GM19099 (cell line): ENCODE results near the gene PDSS1.

Experiments
- POLR2A ChIP-seq: IDR thresholded peaks from 3 replicates; pipeline ENCODE4 v1.6.1; 2011; ENCODE audit warnings: low read depth; ENCODE audit not compliant: insufficient read length; ENCODE audit errors: extremely low read depth

Gene PDSS1

DNA sequence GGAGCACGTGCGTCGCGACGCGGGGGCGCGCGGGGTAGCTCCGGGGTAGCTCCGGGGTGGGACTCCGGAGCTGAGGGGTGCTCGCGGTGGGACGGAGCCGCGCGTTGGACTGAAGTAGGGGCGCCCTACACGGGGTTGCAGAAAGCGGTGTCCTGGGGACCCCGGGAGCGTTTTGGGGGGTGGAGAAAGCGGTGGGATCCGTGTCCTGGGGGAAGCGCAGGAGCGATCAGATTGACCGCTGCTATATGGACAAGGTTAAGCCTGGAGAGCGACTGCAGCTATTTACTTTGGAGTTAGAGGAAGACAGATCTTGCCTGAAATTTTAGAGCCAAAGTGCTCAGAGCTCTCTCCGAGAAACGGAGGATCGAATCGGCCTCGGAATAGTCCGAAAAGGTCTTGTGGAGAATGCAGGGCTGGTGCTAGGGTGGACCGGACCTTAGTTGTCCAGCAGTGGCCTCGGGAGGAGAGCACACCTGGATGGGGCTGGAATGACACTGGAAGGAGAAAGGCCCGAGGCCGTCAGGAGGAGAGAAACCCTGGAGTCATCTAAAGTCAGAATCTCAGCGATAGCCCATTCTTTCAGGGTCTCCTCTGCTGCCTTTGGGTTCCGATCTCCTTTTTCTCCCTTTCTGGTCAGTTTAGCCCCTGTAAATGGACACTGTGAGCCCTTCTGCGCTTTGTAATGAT, 564 bp downstream of the PDSS1 start:
- no peak for TF ChIP-seq POLR2A

DNA sequence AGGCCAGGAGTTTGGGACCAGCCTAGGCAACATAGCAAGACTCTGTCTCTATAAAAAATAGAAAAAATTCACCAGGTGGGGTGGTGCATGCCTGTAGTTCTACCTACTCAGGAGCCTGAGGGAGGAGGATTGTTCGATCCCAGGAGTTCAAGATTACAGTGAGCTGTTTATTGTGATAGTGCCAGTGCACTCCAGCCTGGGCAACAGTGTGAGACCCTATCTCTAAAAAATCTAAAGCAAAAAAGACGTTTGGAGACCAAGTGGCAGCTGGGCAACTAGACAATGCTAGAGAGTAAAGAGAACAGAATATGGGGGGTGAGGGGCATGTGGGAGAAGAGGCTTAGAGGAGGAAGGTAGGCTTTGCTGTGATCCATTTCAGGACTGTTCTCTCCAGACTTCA, 1.4 kb downstream of the PDSS1 start:
- TF ChIP-seq POLR2A, result no peak

DNA sequence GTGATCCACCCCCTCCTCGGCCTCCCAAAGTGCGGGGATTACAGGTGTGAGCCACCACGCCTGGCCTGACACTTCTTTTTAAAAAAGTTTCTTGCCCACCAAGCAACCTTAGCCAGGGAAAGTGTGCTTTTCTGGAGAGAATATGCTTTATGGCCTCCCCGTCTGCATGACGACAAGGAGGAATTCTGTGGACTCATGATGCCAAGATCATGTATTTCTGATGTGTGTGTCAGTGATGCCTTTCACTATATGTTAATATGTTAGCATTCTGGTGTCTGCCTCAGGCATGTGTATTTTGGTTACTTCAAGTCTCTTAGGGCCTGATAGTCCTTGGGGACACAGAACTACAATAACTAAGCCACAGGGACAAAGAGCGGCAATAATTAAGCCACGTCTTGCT, 2.1 kb downstream of the PDSS1 start:
- TF ChIP-seq POLR2A, result no peak

DNA sequence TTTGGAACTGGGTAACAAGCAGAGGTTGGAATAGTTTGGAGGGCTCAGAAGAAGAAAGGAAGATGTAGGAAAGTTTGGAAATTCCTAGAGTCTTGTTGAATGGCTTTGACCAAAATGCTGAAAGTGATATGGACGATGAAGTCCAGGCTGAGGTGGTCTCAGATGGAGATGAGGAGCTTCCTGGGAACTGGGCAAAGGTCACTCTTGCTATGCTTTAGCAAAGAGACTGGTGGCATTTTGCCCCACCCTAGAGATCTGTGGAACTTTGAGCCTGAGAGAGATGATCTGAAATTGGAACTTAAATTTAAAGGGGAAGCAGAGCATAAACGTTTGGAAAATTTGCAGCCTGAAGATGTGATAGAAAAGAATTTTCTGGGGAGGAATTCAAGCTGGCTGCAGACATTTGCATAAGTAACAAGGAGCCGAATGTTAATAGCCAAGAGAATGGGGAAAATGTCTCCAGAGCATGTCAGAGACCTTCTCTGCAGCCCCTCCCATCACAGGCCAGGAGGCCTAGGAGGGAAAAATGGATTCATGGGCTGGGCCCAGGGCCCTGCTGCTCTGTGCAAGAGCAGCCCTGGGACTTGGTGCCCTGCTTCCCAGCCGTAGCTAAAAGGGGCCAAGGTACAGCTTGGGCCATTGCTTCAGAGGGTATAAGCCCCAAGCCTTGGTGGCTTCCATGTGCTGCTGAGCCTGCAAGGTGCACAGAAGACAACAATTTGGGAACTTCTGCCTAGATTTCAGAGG, 3.6 kb downstream of the PDSS1 start:
- TF ChIP-seq POLR2A, result no peak

DNA sequence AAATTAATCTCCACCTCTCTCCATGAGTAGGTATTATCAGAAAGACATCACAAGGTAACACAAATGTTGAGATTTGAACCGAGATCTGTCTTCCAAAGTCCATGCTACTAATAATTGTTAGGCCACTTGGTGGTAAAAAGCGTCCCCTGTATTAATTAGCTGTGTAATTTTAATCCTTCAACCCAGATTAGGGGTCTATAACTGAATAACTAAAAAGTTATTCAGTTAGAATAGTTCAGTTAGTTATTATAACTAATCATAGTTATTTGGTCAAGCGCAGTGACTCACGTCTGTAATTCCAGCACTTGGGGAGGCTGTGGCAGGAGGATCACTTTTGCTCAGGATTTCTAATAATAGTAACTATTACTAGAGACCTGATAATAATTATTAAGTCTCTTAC, 5.6 kb downstream of the PDSS1 start:
- no peak for TF ChIP-seq POLR2A

DNA sequence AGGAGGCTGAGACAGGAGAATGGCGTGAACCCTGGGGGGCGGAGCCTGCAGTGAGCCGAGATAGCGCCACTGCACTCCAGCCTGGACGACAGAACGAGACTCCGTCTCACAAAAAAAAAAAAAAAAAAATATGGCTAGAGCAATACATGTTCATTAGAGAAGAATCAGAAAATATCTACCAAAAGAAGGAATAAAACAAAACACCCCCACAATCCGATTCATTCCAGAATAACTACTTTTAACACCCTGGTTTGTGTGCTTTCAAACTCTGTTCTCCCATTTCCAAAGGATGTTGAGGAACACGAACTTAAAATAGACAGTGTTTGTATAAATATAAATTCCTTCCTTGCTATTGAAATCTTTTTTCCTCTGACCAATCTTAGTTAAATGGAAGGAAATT, 6.5 kb downstream of the PDSS1 start:
- TF ChIP-seq POLR2A, result no peak

DNA sequence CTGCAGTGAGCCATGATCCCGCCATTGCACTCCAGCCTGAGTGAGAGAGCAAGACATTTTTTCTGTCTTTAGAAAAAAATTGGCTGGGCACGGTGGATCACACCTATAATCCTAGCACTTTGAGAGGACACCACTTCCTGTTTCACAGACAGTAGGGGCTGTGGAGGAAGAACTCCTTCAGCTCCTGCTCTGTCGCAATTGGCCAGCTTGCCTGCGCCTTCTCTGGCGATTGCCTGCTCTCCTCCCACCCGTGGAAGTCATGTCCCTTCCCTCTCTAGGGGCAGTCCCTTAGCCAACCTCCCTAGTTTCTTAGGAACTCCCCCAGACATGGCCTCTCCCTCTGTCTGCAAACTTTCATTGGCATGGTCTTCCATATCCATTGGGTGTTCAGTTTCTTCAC, 8.7 kb downstream of the PDSS1 start:
- no peak for TF ChIP-seq POLR2A

DNA sequence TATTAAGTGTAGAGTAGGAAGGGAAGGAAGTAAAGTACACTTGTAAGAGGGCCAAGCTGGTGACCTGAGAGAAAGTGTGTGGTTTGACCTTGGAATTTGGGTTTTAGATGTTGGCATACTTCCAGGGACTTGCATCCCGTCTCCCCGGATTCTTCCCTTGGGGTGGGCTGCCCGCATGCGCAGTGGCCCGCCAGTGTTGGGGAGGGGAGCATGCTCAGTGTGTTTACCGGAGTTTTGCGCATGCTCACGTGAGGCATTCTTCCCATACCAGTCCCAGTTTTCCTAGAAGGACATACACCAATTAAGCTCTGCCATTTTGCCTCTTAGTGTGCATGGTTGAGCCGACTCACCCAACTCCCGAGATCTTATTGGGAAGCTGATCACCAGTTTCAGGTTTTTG, 9.4 kb downstream of the PDSS1 start:
- TF ChIP-seq POLR2A, result no peak

DNA sequence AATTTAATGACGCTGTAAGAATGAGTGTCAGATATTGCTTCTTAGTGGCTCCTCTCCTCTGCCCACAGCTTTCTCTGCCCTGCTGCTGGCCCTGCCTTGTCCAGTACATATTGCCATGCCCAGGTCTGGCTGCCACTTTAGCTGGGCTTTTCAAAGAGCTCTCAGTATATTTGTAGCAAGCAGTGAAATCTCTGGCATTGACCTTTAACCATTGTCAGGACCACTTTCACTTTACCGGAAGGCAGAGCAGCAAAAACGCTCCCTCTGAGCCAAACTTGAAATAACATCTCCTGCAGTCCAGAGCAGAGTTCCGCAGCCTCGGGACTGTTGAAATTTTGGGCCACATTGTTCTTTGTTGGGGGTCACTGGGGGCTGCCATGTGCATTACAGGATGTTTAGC, 13.8 kb downstream of the PDSS1 start:
- TF ChIP-seq POLR2A, result no peak

DNA sequence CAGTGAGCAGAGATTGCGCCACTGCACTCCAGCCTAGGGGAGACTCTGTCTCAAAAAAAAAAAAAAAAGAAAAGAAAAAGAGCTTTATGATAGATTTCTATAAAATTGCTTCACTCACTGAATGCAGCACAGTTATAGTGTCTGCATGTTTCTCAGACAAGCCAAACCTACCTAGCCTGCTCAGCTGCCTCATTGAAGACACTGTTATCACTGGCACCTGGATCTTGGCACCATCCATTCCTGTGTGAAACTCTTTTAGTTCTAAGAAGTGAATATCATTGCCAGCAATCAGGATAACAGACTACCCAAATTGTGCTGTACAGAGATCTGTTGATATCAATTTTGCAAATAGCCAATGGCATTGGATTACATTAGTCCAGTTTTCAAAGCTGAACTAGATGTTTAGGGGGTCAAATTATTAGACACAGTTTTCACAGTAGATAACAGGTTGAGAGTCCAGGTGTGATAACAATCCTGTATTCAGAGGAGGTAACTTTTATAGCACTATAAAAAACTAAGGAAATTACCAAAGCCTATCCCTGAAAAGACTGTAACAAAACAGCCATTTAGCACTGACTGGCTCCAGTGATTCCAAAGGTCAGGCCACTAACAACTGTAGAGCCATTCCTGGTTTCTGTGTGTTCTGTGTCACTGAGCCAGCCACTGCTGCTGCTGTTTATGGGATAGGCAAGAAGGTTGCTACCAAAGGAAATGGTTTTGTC, 17.1 kb downstream of the PDSS1 start:
- no peak for TF ChIP-seq POLR2A

DNA sequence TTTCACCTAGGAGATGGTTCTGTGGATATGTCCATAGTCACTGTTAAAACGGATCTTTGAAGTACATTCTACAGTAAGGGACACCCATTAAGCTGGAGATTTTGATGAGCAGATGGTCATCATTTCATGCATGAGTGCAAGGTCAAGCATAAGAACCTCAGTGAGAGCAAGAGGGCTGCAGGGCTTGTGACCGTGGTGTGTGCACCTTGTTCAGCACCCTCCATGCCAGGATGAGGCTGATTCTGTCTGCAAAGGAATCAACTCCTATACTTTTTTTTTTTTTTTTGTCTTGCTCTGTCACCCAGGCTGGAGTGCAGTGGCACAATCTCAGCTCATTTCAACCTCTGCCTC, 17.6 kb downstream of the PDSS1 start:
- no peak for TF ChIP-seq POLR2A

DNA sequence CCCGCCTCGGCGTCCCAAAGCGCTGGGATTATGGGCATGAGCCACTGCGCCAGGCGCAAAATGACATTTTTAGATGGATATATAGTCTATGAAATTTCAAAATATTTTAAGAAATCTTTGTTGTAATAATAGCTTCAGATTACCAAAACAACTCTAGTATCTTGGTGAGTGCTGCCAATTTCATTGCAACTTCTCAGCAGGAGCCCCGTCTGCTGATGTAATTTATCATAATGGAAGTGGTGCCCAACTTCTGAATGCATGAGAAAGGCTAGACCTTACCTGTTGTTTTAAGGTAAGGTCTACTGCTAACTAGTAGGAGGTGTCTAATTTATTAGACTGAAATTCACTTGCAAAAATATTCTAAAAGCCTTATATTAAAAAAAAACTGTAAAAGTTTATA, 20.0 kb downstream of the PDSS1 start:
- TF ChIP-seq POLR2A, result no peak

DNA sequence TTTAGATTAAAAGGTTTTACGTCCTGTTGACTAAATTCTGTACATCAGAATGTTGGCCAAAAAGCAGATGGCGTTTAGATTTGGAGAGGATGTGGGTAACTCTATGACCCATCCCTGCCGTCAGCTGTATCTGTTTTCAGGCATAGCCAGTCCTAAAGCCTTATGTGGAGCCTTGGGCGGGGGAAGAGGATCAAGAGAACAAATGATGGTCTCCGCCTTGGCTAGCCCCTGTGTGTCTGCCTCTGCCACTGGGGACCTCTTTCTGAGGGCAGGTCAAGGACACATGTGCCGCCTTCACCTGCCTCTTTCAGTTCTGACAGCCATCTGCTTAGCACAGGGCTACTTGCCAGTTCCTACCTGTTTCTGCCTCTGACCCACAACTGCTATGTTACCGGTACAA, 24.1 kb downstream of the PDSS1 start:
- TF ChIP-seq POLR2A, result no peak

DNA sequence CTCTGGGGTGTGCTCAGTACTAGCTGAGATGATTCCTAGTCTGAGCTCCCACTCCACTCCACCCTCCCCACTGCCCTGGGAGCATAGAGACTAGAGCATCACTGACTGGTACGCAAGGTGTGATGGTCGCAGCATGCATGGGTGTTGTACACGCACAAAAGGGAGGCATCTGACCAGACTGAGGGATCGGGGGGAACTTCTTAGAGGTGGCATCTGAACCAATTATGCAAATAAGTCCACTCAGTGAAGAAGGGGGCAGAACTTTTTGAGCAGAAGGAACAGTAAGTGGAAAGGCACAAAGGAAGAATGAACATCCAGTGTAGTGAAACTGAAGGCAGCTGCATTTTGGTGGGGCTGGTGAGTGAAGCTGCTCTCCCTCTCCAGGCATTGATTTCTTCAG, 25.5 kb downstream of the PDSS1 start:
- TF ChIP-seq POLR2A, result no peak

DNA sequence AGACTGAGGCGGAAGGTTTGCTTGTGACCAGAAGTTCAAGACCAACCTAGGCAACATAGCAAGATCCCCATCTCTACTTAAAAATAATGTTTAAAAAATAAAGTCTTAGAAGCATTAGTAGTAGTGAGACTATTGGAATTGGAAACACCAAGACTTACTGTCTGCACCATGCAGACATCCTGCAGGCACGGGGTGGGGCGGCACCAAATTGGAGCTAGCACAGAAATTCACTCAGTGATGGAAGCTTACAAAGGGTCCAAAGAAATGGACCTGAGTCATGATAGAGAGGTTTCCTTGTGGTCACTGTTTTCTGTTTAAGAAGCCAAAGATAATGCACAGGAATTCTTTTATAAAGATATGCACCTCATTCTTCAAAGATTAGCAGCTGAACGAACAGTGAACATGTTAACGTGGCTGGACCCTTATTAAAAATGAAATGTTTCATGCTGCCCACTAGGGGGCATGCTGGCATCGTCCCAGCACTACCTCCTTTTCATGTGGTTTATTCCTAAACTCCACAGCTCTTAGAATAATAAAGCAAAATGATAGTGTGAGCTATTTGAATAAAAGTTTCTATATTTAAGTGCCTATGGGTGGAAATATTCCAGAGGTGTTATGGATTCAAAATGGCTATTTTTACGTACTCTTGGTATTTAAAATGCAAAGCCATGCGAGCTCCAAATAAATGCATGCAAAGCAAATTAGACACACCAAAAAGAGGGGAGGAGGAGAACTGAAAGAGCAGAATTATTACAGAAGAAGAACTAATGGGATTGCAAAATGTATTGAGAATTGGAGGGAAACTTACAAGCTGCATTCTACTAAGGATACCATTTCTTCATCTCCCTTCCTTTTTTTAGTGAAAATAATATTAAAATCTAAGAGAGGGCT, 28.6 kb downstream of the PDSS1 start:
- TF ChIP-seq POLR2A, result no peak
